Body of pancreas (tissue), 4 donors: Measurements from ENCODE around the gene GINS1. TPM values are rescaled to one million over a fixed set of nuclear protein-coding genes. Genes with fewer than 3 reads are reported as not detected.

Experiments used
- ATAC-seq: fragments of 150-250 bp; one replicate; pipeline ENCODE4 v1.9.1; 2016
- DNase-seq, 4 donors: peaks; one replicate each; pipeline ENCODE4 v3.0.0-alpha.2; 2019
- H3K27ac ChIP-seq, 4 donors: fragments of 200-600 bp; sonication (generic); 1 replicate in 3 of 4; 2 replicates in 1 of 4; pipeline versions ENCODE4 v1.5.1 to v1.6.1; 2016 to 2019; ENCODE audit warnings: mild to moderate bottlenecking in 1 of 4, mixed read lengths in 1 of 4, moderate library complexity in 1 of 4
- H3K27me3 ChIP-seq, 2 donors: fragments of 200-600 bp; sonication (generic); one replicate each; pipeline ENCODE4 v1.6.0; 2016; ENCODE audit warnings: mild to moderate bottlenecking in 1 of 2
- H3K36me3 ChIP-seq, 2 donors: fragments of 200-600 bp; sonication (generic); replicated peaks in 1 of 2; 2 replicates each; pipeline ENCODE4 v1.5.1; 2016; ENCODE audit warnings: low read depth in 2 of 2; ENCODE audit not compliant: insufficient read depth in 1 of 2
- H3K4me1 ChIP-seq: fragments of 200-600 bp; sonication (generic); one replicate; pipeline ENCODE4 v1.6.0; 2016
- H3K4me3 ChIP-seq, 2 donors: fragments of 200-600 bp; sonication (generic); 1 replicate in 1 of 2; 2 replicates in 1 of 2; pipeline ENCODE4 v1.5.1; 2016 to 2019
- H3K9me3 ChIP-seq, 3 donors: fragments of 200-600 bp; sonication (generic); 1 replicate in 2 of 3; 2 replicates in 1 of 3; pipeline ENCODE4 v1.5.1; 2016
- POLR2A ChIP-seq, 3 donors: fragments of 450-650 bp; IDR thresholded peaks; one replicate each; pipeline ENCODE4 v1.6.1; 2016; ENCODE audit warnings: antibody characterized with exemption in 3 of 3, mild to moderate bottlenecking in 2 of 3
- WGBS, 2 donors: methylation state at CpG; one replicate each; pipeline ENCODE4 v1.1.5; 2017; 5-methylcytosine and 5-hydroxymethylcytosine counted together
- intact Hi-C: fragments of 100-400 bp; cut with DNase I; formaldehyde crosslinking; loops from one replicate; pipeline ENCODE4 v1.15.1; 2023
- total RNA-seq, 2 donors: library from RNA; depleted of rRNA; stranded (reverse); fragments of >200 nt; gene quantifications; one replicate each; pipeline ENCODE4 v1.1.0, GENCODE V29; 2016
- TF ChIP-seq, protein P1 (sequence below), 7 experiments: fragments of 450-650 bp in 4 of 7; fragments of 200-600 bp in 3 of 7; sonication (generic) in 3 of 7; IDR thresholded peaks; one replicate each; pipeline ENCODE4 v1.5.1; 2016 to 2019; ENCODE audit warnings: antibody characterized with exemption in 7 of 7

The GINS1 gene
- under 1 TPM; 0.78 to 0.99 TPM for total RNA-seq

DNA sequence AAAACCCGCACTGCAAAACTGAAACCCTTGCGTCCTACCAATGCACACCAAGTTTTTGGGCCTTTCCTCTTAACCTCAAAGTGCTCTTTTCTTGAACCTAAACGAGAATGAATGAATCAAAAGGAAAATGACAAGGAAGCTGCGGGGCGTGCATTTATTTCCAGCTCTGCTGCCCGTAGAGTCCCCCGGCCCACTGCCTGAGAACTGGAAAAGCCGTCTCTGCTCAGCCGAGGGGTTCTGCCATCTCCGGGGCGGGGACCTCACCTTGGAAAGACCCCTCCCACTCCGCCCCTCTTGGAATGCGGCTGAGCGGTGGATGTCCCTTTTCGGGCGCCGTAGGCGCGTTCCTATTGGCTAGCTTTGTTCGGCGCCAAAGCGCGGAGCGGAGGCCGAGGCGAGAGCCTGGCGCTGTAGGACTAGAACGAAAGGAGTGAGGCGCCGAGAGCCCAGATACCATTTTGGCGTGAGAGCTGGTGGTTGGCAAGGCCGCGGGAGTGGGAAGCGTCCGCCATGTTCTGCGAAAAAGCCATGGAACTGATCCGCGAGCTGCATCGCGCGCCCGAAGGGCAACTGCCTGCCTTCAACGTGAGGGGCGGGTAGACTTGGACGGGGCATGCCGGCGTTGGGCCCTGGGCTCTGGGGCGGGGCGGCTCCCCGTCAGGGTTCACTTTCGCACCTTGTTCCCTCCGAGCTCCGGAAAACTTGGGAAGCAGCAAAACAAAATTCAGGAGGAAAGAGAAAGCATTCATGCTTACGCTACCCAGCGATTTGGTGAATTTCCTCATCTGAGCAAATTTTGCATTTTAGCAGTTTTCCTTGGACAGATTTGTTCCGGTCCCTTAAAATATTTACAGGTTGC, at the start of gene GINS1:
Gene GINS1 (plus strand): TSS at position 363 of the 859 bp plus-strand sequence. CDS start 148 bp downstream, at position 511.
- WGBS, 2 donors = 1 to 2% methylated on average over 39 to 55 of the region's 56 CpGs
- DNase-seq (peak; percentile 76 to 86 (median 82)), ATAC-seq (peak; percentile 97)
- TF ChIP-seq POLR2A (IDR thresholded peaks at IDR 0.05) = peak in 2 of 3 donors; percentile 43 to 55
- TF ChIP-seq, protein P1, sequence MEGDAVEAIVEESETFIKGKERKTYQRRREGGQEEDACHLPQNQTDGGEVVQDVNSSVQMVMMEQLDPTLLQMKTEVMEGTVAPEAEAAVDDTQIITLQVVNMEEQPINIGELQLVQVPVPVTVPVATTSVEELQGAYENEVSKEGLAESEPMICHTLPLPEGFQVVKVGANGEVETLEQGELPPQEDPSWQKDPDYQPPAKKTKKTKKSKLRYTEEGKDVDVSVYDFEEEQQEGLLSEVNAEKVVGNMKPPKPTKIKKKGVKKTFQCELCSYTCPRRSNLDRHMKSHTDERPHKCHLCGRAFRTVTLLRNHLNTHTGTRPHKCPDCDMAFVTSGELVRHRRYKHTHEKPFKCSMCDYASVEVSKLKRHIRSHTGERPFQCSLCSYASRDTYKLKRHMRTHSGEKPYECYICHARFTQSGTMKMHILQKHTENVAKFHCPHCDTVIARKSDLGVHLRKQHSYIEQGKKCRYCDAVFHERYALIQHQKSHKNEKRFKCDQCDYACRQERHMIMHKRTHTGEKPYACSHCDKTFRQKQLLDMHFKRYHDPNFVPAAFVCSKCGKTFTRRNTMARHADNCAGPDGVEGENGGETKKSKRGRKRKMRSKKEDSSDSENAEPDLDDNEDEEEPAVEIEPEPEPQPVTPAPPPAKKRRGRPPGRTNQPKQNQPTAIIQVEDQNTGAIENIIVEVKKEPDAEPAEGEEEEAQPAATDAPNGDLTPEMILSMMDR (IDR thresholded peaks at IDR 0.05) = peak in 1 of 7 experiments; percentile 5
- H3K27ac ChIP-seq = peak within 1 kb of the TSS in 3 of 4 donors; percentile 41 to 63 (median 52)
- peaks cover 9% of the 10 kb centered on the region for H3K4me1 ChIP-seq
- intact Hi-C loops = no loop called here
- no peaks in the 10 kb centered on the region for H3K27me3 ChIP-seq
- H3K4me3 ChIP-seq = peak within 1 kb of the TSS; percentile 9 to 35
- peaks cover 0 to 12% (median 0%) of the 10 kb centered on the region in 3 donors for H3K9me3 ChIP-seq
- no peaks in the 10 kb centered on the region for H3K36me3 ChIP-seq

DNA sequence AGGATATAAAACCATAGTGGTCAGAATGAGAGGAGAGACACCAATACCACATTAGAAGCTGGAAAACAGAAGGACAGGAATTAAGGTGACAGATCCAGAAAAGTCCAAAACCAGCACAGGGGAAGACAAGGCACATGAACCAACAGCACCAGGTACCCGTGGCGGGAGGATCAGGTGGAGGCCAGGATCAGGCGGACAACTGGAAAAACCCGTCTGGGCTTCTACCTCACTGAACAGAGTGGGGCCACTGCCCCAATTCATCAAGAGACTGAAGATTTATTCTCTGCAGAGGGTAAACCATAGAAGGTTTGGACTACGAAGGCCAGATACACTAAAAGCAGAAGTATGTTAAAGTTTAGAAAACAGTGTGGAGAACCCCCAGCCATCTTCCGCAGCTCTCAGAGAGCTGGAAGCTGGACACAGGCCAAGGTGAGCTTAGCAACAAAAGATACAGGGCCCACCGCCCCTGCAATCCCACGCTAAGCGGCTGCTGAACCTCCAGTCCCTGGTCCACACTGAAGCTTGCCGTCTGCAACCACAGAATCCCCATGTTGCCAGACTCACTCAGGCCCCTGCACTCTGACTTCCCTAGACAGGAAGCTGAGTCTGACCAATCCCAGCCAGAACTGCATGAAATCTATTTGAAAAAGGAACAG, 46.7 kb upstream of the GINS1 start:
- 37 to 58% methylated on average over 10 of the region's 10 CpGs for WGBS, 2 donors
- Histone ChIP-seq H3K27ac (peak overlapping the region in 3 of 4 donors; percentile 61 to 65 (median 63)), H3K4me1 (peaks cover 75% of the 10 kb centered on the region), H3K27me3 (no peaks in the 10 kb centered on the region), H3K36me3 (no peaks in the 10 kb centered on the region), H3K9me3 (no peaks in the 10 kb centered on the region), H3K4me3 (no peak overlapping the region)
- intact Hi-C loops = no loop called here
- TF ChIP-seq, protein P1 (IDR thresholded peaks at IDR 0.05) = no peak
- no peak for TF ChIP-seq POLR2A (IDR thresholded peaks at IDR 0.05)
- ATAC-seq (no peak), DNase-seq (peak in 2 of 4 donors; percentile 61 to 81)

DNA sequence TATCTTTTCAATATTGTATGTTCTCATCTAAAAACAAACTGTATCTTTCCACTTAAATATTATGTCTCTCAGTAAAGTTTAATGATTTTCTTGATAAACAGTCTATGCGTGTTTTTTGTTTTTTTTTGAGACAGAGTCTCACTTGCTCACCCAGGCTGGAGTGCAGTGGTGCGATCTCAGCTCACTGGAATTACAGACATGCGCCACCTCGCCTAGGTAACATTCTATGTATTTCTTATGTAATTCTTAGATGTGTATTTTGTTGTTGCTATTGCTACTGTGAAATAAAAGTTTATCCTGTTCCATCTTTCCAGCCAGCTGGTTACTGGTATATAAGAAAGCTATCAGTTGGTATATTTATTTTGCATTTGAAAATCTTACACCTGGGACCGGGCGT, 46.2 kb upstream of the GINS1 start:
- peaks cover 75% of the 10 kb centered on the region for H3K4me1 ChIP-seq
- intact Hi-C loops = no loop called here
- H3K27ac ChIP-seq = peak overlapping the region in 3 of 4 donors; percentile 61 to 65 (median 63)
- no peaks in the 10 kb centered on the region for H3K36me3 ChIP-seq
- DNase-seq (peak in 1 of 4 donors; percentile 31), ATAC-seq (no peak)
- no peaks in the 10 kb centered on the region for H3K27me3 ChIP-seq
- 62 to 72% methylated on average over 6 of the region's 6 CpGs for WGBS, 2 donors
- TF ChIP-seq, protein P1 (IDR thresholded peaks at IDR 0.05) = no peak
- TF ChIP-seq POLR2A (IDR thresholded peaks at IDR 0.05) = no peak
- H3K4me3 ChIP-seq = no peak overlapping the region
- no peaks in the 10 kb centered on the region for H3K9me3 ChIP-seq

DNA sequence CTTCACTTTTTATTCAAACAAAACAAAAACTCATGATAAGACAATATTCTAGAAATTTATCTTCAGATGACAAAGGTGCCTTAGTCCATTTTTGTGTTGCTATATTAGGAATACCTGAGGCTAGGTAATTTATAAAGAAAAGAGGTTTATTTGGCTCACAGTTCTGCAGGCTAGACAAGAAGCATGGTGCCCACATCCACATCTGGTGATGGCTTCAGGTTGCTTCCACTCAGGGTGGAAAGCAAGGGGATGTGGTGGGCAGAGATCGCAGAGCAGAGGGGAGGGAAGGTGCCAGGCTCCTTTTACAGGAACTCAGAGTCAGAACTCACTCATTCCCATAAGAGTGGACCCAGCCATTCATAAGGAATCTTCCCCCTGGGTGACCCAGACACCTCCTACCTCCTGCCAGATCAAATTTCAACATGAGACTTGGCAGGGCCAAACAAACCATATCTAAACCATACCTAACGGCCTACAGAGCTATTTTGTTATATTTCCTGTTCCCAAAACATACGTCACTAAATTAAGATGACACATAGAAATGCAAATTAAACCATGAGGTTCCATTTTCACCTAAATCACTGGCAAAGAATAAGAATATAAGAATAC, 43.2 kb upstream of the GINS1 start:
- H3K4me3 ChIP-seq = no peak overlapping the region
- peak overlapping the region; percentile 49 to 82 (median 78) for H3K27ac ChIP-seq
- H3K4me1 ChIP-seq = peaks cover 57% of the 10 kb centered on the region
- TF ChIP-seq POLR2A (IDR thresholded peaks at IDR 0.05) = no peak
- TF ChIP-seq, protein P1 (IDR thresholded peaks at IDR 0.05) = no peak
- intact Hi-C loops = no loop called here
- ATAC-seq (peak; percentile 31), DNase-seq (peak in 1 of 4 donors; percentile 20)
- WGBS, 2 donors = 42 to 61% methylated on average over 3 of the region's 3 CpGs
- no peaks in the 10 kb centered on the region for H3K36me3 ChIP-seq
- H3K9me3 ChIP-seq = no peaks in the 10 kb centered on the region
- no peaks in the 10 kb centered on the region for H3K27me3 ChIP-seq
